HG03159 (cell line): ENCODE results near the gene PCDHA1.
"Not testable (repeated sequence)": the region's sequence is repeated elsewhere in the genome, so short reads cannot be mapped to it uniquely, and the experiment has no call there.

Experiments used
- ATAC-seq: cut with Tn5 transposase; IDR thresholded peaks from one replicate; pipeline ENCODE4 v1.9.1; 2021; ENCODE audit warnings: mild to moderate bottlenecking, moderate library complexity; ENCODE audit not compliant: unreplicated experiment

PCDHA1 gene

DNA sequence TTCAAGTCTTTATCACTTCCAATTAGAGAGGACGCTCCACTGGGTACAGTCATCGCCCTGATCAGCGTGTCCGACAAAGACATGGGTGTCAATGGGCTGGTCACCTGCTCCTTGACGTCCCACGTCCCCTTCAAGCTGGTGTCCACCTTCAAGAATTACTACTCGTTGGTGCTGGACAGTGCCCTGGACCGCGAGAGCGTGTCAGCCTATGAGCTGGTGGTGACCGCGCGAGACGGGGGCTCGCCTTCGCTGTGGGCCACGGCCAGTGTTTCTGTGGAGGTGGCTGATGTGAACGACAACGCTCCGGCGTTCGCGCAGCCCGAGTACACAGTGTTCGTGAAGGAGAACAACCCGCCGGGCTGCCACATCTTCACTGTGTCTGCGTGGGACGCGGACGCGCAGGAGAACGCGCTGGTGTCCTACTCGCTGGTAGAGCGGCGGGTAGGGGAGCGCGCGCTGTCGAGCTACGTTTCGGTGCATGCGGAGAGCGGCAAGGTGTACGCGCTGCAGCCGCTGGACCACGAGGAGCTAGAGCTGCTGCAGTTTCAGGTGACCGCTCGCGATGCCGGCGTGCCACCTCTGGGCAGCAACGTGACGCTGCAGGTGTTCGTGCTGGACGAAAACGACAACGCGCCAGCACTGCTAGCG, 22.4 kb downstream of the PCDHA1 start:
- not testable (repeated sequence) for ATAC-seq

GRCh38 chr5:140808889-140809291, 22.9 kb downstream of the PCDHA1 start:
- ATAC-seq, result no peak

DNA sequence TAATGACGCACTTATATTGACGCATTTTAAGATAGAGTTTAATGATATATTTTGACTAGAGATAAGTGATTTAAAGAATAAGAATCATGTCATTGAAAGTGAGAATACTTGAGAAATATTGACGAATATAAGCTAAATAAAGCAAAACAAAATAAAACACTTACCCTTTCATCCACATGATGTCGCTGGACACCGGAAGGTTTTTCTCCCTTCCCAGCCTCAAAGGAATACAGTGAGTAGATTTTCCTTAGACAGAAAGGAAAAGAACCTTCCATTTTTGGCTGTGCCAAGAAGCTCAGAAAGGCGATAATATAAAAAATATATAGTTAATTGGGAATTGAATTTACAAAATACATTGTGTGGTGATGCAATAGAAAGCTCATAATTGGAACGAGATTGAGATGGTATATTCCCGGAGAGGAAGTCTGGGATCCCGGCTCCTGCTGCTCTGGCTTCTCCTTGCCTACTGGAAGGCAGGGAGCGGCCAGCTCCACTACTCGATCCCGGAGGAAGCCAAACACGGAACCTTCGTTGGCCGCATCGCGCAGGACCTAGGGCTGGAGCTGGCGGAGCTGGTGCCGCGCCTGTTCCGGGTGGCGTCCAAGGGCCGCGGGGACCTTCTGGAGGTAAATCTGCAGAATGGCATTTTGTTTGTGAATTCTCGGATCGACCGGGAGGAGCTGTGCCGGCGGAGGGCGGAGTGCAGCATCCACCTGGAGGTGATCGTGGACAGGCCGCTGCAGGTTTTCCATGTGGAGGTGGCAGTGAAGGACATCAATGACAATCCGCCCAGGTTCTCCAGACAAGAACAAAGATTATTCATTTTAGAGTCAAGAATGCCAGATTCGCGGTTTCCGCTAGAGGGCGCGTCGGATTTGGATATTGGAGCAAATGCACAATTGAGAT, 35.7 kb downstream of the PCDHA1 start, which contains the start of gene PCDHA5:
TSS of gene PCDHA5 (plus strand) at position 239 of the 906 bp plus-strand sequence.
- ATAC-seq, result no peak

DNA sequence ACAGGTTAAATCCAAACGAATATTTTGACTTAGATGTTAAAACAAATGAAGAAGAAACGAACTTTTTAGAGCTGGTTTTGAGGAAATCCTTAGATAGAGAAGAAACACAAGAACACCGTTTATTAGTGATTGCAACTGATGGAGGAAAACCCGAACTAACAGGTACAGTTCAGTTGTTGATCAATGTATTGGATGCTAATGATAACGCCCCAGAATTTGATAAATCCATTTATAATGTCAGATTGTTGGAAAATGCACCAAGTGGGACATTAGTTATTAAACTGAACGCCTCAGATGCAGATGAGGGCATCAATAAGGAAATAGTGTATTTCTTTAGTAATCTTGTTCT, 36.3 kb downstream of the PCDHA1 start:
- ATAC-seq, result no peak

DNA sequence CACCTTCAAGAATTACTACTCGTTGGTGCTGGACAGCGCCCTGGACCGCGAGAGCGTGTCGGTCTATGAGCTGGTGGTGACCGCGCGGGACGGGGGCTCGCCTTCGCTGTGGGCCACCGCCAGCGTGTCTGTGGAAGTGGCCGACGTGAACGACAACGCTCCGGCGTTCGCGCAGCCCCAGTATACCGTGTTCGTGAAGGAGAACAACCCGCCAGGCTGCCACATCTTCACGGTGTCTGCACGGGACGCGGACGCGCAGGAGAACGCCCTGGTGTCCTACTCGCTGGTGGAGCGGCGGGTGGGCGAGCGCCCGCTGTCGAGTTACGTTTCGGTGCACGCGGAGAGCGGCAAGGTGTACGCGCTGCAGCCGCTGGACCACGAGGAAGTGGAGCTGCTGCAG, 37.0 kb downstream of the PCDHA1 start:
- ATAC-seq, result not testable (repeated sequence)

DNA sequence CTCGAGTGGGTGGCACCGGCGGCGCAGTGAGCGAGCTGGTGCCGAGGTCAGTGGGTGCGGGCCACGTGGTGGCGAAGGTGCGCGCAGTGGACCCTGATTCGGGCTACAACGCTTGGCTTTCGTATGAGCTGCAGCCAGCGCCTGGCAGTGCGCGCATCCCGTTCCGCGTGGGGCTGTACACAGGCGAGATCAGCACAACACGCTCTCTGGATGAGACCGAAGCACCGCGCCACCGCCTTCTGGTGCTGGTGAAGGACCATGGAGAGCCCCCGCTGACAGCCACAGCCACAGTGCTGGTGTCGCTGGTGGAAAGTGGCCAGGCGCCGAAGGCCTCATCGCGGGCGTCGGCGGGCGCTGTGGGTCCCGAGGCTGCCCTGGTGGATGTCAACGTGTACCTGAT, 37.5 kb downstream of the PCDHA1 start:
- ATAC-seq, result no peak

GRCh38 chr5:140827704-140828361, 41.9 kb downstream of the PCDHA1 start, which contains the start of gene PCDHA6:
Gene PCDHA6, plus strand, starts transcription at chr5:140827960. Its CDS starts 132 bp downstream, at chr5:140828092.
- ATAC-seq, result no peak

- no peak for ATAC-seq
Measured at GRCh38 chr5:140828362-140828737, 42.4 kb downstream of the PCDHA1 start.

- ATAC-seq, result not testable (repeated sequence)
Measured at GRCh38 chr5:140829511-140830501, 43.9 kb downstream of the PCDHA1 start.

GRCh38 chr5:140833993-140834392, 48.1 kb downstream of the PCDHA1 start, which contains the start of gene PCDHA7:
Gene PCDHA7, plus strand, starts transcription at chr5:140834269. Its CDS starts 115 bp downstream, at chr5:140834384.
- no peak for ATAC-seq

DNA sequence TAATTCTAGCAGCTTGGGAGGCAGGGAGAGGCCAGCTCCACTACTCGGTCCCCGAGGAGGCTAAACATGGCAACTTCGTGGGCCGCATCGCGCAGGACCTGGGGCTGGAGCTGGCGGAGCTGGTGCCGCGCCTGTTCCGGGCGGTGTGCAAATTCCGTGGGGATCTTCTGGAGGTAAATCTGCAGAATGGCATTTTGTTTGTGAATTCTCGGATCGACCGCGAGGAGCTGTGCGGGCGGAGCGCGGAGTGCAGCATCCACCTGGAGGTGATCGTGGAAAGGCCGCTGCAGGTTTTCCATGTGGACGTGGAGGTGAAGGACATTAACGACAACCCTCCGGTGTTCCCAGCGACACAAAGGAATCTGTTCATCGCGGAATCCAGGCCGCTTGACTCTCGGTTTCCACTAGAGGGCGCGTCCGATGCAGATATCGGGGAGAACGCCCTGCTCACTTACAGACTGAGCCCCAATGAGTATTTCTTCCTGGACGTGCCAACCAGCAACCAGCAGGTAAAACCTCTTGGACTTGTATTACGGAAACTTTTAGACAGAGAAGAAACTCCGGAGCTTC, 48.6 kb downstream of the PCDHA1 start:
- not testable (repeated sequence) for ATAC-seq

DNA sequence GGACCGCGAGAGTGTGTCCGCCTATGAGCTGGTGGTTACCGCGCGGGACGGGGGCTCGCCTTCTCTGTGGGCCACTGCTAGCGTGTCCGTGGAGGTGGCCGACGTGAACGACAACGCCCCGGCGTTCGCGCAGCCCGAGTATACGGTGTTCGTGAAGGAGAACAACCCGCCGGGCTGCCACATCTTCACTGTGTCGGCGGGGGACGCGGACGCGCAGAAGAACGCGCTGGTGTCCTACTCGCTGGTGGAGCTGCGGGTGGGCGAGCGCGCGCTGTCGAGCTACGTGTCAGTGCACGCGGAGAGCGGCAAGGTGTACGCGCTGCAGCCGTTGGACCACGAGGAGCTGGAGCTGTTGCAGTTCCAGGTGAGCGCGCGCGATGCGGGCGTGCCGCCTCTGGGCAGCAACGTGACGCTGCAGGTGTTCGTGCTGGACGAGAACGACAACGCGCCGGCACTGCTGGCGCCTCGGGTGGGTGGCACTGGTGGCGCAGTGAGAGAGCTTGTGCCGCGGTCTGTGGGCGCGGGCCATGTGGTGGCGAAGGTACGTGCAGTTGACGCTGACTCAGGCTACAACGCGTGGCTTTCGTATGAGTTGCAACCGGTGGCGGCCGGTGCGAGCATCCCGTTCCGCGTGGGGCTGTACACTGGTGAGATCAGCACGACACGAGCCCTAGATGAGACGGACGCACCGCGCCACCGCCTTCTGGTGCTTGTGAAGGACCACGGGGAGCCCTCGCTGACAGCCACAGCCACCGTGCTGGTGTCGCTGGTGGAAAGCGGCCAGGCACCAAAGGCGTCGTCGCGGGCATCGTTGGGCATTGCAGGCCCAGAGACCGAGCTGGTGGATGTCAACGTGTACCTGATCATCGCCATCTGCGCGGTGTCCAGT, 49.9 kb downstream of the PCDHA1 start:
- no peak for ATAC-seq

DNA sequence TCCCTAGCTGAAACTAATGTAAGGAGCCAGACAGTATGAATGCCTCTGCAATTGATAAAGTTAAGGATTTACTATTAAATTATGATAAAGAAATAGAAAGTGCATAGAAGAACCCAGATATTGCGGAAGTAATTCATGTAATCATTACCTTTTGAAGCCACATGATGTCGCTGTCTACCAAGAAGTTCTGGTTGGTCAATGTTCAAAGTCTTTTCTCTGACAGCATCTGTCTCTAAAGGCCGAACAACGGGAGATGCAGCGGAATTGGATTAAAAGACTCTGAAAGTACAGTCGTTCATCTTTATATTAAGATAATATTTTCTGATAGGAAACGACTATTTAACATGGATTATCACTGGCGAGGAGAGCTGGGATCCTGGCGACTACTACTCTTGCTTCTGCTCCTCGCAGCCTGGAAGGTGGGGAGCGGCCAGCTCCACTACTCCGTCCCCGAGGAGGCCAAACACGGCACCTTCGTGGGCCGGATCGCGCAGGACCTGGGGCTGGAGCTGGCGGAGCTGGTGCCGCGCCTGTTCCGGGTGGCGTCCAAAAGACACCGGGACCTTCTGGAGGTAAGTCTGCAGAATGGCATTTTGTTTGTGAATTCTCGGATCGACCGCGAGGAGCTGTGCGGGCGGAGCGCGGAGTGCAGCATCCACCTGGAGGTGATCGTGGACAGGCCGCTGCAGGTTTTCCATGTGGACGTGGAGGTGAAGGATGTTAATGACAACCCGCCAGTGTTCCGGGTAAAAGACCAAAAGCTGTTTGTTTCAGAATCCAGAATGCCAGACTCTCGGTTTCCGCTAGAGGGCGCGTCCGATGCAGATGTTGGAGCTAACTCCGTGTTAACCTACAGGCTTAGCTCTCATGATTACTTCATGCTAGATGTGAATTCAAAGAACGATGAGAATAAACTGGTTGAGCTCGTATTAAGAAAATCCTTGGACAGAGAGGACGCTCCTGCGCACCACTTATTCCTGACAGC, 55.3 kb downstream of the PCDHA1 start, which contains the start of gene PCDHA8:
TSS of gene PCDHA8 (plus strand) at position 210 of the 985 bp plus-strand sequence. CDS start at position 345, 135 bp downstream.
- no peak for ATAC-seq

GRCh38 chr5:140842798-140843733, 57.1 kb downstream of the PCDHA1 start:
- ATAC-seq, result no peak

- ATAC-seq, result not testable (repeated sequence)
Measured at GRCh38 chr5:140848139-140849102, 62.5 kb downstream of the PCDHA1 start, which contains the start of gene PCDHA9. Gene PCDHA9, plus strand, starts transcription at chr5:140848382. Its CDS starts 114 bp downstream, at chr5:140848496.
